Ishikawa (cell line): ENCODE results near the gene CEP85.

Experiments
- CEBPB ChIP-seq: IDR thresholded peaks from 2 replicates; pipeline ENCODE4 v1.6.1; 2012
- CREB1 ChIP-seq: IDR thresholded peaks from 2 replicates; pipeline ENCODE4 v1.6.1; 2012; ENCODE audit warnings: low read depth
- EGR1 ChIP-seq: IDR thresholded peaks from 2 replicates; pipeline ENCODE4 v1.6.1; 2012
- EP300 ChIP-seq: IDR thresholded peaks from 2 replicates; pipeline ENCODE4 v1.6.1; 2012; ENCODE audit warnings: borderline replicate concordance
- FOXM1 ChIP-seq: IDR thresholded peaks from 2 replicates; pipeline ENCODE4 v1.6.1; 2012; ENCODE audit warnings: low read depth, borderline replicate concordance
- NFIC ChIP-seq: IDR thresholded peaks from 2 replicates; pipeline ENCODE4 v1.6.1; 2012
- RAD21 ChIP-seq: IDR thresholded peaks from 2 replicates; pipeline ENCODE4 v1.6.1; 2012; ENCODE audit warnings: low read depth
- TAF1 ChIP-seq: IDR thresholded peaks from 2 replicates; pipeline ENCODE4 v1.6.1; 2012; ENCODE audit warnings: low read depth, mild to moderate bottlenecking
- TCF12 ChIP-seq: IDR thresholded peaks from 2 replicates; pipeline ENCODE4 v1.6.1; 2012; ENCODE audit warnings: low read depth
- TEAD4 ChIP-seq: IDR thresholded peaks from 2 replicates; pipeline ENCODE4 v1.6.1; 2012
- YY1 ChIP-seq: IDR thresholded peaks from 2 replicates; pipeline ENCODE4 v1.6.1; 2012; ENCODE audit warnings: low read depth
- ZBTB7A ChIP-seq: IDR thresholded peaks from 2 replicates; pipeline ENCODE4 v1.6.1; 2012; ENCODE audit warnings: low read depth
- TF ChIP-seq, protein P1 (sequence below): IDR thresholded peaks from 2 replicates; pipeline ENCODE4 v1.6.1; 2012
- TF ChIP-seq, protein P2 (sequence below): IDR thresholded peaks from 2 replicates; pipeline ENCODE4 v1.6.1; 2012
- TF ChIP-seq, protein P3 (sequence below): IDR thresholded peaks from 2 replicates; pipeline ENCODE4 v1.6.1; 2012; ENCODE audit warnings: low read depth, mild to moderate bottlenecking

Gene CEP85

DNA sequence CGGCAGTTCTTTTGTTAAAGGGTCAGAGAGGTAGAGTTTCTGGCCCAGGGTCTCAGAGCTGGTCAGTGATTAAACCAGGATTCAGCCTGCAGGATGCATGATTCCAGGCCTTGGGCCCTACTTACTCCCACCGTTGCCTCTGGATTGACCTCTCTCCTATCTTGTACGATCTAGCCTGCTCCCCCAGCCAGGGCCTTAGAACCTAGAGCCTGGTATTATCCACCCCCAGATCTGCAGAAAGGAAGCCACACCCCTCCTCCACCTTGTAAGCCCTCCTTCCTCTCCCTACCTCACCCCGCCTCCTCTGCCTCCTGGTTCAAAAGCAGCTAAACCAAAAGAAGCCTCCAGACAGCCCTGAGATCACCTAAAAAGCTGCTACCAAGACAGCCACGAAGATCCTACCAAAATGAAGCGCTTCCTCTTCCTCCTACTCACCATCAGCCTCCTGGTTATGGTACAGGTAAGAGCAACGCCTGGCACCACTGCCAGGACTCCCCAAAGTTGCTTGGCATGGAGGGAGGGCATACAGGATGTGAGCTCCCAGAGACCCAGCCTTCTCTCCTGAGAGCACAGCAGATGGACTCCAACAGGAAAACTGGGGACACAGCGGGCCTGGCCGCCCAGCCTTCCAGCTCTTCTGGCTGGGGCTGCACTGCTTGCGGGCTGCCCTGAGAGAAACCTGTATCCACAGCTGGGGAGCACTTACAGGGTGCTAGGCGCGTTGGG is 83.8 kb downstream of the CEP85 start, which contains the start of gene CD52:
TSS of gene CD52 (plus strand) at position 347 of the 726 bp plus-strand sequence. CDS start at position 407, 60 bp downstream.
- TF ChIP-seq YY1 (no peak), EP300 (no peak), NFIC (no peak), RAD21 (no peak), TCF12 (no peak), EGR1 (no peak), CEBPB (no peak), FOXM1 (no peak), TAF1 (no peak)
- TF ChIP-seq, protein P1, sequence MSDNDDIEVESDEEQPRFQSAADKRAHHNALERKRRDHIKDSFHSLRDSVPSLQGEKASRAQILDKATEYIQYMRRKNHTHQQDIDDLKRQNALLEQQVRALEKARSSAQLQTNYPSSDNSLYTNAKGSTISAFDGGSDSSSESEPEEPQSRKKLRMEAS: no peak
- TF ChIP-seq, protein P2, sequence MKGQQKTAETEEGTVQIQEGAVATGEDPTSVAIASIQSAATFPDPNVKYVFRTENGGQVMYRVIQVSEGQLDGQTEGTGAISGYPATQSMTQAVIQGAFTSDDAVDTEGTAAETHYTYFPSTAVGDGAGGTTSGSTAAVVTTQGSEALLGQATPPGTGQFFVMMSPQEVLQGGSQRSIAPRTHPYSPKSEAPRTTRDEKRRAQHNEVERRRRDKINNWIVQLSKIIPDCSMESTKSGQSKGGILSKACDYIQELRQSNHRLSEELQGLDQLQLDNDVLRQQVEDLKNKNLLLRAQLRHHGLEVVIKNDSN: no peak
- TF ChIP-seq, protein P3, sequence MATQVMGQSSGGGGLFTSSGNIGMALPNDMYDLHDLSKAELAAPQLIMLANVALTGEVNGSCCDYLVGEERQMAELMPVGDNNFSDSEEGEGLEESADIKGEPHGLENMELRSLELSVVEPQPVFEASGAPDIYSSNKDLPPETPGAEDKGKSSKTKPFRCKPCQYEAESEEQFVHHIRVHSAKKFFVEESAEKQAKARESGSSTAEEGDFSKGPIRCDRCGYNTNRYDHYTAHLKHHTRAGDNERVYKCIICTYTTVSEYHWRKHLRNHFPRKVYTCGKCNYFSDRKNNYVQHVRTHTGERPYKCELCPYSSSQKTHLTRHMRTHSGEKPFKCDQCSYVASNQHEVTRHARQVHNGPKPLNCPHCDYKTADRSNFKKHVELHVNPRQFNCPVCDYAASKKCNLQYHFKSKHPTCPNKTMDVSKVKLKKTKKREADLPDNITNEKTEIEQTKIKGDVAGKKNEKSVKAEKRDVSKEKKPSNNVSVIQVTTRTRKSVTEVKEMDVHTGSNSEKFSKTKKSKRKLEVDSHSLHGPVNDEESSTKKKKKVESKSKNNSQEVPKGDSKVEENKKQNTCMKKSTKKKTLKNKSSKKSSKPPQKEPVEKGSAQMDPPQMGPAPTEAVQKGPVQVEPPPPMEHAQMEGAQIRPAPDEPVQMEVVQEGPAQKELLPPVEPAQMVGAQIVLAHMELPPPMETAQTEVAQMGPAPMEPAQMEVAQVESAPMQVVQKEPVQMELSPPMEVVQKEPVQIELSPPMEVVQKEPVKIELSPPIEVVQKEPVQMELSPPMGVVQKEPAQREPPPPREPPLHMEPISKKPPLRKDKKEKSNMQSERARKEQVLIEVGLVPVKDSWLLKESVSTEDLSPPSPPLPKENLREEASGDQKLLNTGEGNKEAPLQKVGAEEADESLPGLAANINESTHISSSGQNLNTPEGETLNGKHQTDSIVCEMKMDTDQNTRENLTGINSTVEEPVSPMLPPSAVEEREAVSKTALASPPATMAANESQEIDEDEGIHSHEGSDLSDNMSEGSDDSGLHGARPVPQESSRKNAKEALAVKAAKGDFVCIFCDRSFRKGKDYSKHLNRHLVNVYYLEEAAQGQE: no peak

DNA sequence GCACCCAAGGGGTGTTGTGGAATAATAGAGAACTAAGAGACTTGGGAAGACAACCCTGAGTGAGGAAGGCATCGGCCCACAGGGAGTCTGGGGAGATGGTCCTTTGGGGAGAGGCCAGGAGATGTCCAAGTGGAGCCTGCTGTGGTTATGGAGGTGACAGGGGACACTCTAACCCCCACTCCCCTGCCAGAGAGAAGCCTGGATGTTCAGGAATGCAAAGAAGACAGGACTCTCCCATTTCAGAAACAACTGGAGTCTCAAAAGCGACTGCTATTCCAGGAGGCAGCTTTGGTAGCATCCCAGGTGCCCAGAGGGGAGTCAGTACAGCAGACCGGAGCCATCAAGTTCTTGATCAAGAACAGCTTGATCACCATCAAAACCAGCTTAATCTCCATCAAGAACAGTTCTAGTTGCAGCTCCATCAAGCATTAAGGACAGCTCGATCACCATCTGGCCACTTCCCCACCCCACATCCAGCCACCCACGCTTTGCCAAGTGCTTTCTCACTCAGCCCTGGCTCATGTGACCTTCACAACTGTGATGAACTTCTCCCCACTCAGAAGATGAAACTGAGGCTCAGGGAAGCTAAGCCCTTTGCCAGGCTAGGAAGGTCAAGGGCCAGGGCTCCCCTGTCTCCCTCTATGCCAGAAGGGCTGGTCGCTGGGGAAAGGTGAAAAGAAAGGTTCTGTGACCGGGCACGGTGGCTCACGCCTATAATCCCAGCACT is 84.5 kb downstream of the CEP85 start:
- TF ChIP-seq TEAD4 (no peak), FOXM1 (no peak), TCF12 (no peak), YY1 (no peak), RAD21 (no peak), CREB1 (no peak), EP300 (no peak), ZBTB7A (no peak), CEBPB (no peak), TAF1 (no peak), EGR1 (no peak), NFIC (no peak)
- TF ChIP-seq, protein P1: no peak
- TF ChIP-seq, protein P3: no peak
- TF ChIP-seq, protein P2: no peak

DNA sequence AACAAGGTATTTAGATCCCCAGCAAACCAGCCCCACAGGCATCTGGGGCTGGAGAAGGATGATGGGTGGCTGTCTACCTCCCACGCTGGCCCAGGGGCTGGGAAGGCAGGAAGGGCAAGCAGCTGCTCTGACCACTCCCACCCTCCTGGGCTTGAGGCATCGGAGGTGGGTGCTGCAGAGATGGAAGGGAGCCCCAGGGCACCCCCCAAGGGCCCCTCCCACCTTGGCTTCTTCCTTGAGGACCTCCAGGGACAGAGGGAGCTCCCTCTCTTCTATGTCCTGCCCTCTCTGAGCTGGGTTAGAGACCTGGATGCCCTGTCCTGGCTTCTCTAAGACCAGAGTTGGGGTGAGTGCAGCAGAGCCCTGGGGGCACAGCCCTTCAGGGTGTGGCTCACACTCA is 86.9 kb downstream of the CEP85 start:
- TF ChIP-seq TEAD4: no peak
- TF ChIP-seq TCF12: no peak
- no peak for TF ChIP-seq TAF1
- TF ChIP-seq YY1: no peak
- TF ChIP-seq ZBTB7A: no peak
- TF ChIP-seq NFIC: no peak
- no peak for TF ChIP-seq CEBPB
- TF ChIP-seq EGR1: no peak
- TF ChIP-seq RAD21: no peak
- no peak for TF ChIP-seq FOXM1
- TF ChIP-seq, protein P2: no peak
- TF ChIP-seq, protein P3: no peak
- TF ChIP-seq, protein P1: no peak
- TF ChIP-seq CREB1: no peak
- no peak for TF ChIP-seq EP300
